Panc1 (cell line): ENCODE data around the gene TESK2.

Experiments
- CTCF ChIP-seq: fragments of 450-650 bp; IDR thresholded peaks from 2 replicates; pipeline ENCODE4 v1.5.1; 2017; ENCODE audit warnings: mild to moderate bottlenecking
- POLR2AphosphoS5 ChIP-seq: IDR thresholded peaks from 2 replicates; pipeline ENCODE4 v1.6.1; 2012; ENCODE audit warnings: mild to moderate bottlenecking, low read depth, low read length, moderate library complexity

DNA sequence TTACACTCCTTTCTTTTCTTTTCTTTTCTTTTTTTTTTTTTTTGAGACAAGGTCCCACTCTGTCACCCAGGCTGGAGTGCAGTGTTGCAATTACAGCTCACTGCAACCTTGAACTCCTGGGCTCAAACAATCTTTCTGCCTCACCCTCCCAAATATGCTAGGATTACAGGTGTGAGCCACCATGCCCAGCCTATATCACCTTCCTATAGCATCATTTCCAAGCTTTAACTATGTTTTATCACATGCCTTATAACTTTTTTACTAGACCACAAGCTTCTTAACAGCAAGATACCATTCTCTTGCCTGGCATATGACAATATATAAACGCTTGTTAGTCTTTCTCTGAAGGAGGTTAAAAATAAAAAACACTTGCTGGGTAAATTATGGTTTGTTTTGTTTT lies 95.4 kb downstream of the TESK2 start:
- TF ChIP-seq CTCF (no peak), POLR2AphosphoS5 (no peak)
